ENCODE data around the gene NOTUM.
"Not testable (repeated sequence)": the region's sequence is repeated elsewhere in the genome, so short reads cannot be mapped to it uniquely, and the experiment has no call there.

Gene NOTUM

DNA sequence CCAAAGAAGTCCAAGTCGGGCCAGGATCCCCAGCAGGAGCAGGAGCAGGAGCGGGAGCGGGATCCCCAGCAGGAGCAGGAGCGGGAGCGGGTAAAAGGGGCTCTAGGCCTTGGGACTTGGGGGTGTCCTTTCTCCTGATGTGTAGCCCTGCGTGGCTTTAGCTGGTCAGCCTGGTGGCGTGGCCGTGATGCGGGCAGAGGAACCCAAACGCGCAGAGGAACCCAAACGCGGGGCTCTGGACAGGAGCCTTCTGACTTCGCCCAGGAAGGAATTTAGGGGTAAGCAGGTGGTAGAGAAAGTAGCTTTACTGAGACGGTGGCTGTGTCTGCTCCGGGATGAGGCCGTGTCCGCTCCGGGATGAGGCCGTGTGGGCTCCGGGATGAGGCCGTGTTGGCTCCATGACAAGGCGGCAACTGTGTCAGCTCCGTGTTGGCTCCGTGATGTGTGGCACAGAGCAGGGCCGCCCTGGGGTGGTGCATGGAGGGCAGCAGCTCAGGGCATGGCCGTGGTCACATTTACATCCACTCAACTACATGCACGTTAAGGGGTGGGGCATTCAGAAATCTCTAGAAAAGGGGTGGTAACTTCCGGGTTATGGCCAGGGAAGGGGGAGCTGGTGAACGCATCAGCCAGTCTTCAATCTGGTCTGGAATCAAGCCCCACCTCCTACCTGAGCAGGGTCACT, 35.9 kb upstream of the NOTUM start:
- no peak for DNase-seq (ENCODE audit: low read depth in 2 of 3, low spot score in 1 of 3)

DNA sequence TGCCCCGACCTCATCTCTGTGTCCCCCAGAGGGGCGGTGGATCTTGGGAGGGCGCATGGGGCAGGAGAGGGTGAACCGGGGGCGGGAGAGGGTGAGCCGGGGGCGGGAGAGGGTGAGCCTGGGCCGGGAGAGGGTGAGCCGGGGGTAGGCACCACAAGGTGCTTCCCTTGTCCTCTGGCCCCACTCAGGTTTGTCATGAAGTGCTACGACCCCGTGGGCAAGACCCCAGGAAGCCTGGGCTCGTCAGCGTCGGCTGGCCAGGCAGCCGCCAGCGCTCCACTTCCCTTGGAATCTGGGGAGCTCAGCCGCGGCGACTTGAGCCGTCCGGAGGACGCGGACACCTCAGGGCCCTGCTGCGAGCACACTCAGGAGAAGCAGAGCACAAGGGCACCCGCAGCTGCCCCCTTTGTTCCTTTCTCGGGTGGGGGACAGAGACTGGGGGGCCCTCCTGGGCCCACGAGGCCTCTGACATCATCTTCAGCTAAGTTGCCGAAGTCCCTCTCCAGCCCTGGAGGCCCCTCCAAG, 35.3 kb upstream of the NOTUM start:
- DNase-seq (ENCODE audit: low read depth in 2 of 3, low spot score in 1 of 3), result no peak

DNA sequence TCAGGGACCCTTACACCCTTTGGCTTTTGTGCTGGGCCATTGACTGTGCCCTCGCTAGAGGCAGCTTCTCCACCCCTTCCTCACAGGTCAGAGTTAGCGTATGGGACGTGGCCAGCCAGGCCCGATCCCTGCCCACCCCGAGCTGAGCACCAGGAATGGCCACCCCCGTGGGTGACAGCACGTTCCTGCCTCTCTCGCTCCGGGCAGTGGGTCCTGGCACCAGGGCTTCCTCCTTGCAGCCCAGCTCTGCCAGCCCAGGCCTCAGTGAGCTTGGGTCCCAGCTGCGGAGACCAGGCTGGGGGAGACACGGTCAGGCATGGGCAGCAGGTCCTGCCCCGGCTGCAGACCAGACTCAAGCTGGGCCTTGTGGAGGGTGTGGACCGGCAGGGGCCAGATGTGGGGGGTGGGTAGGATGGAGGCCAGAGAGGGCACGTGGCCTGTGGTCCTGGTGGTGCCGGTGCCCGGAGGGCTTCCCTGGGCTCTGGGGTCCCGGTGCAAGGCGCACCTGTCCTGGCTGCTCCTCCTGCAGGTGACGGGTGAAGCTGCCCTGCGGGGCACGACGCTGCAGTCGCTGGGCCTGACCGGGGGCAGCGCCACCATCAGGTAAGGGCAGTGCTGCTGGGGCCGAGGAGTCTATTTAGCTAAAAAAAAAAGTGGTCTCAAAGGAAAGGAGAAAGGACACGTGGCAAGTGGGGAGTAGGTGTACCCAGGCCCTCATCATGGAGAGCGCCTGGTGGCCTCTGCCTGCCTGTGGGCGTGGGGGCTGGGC, 34.7 kb upstream of the NOTUM start:
- no peak for DNase-seq (ENCODE audit: low read depth in 2 of 3, low spot score in 1 of 3)

DNA sequence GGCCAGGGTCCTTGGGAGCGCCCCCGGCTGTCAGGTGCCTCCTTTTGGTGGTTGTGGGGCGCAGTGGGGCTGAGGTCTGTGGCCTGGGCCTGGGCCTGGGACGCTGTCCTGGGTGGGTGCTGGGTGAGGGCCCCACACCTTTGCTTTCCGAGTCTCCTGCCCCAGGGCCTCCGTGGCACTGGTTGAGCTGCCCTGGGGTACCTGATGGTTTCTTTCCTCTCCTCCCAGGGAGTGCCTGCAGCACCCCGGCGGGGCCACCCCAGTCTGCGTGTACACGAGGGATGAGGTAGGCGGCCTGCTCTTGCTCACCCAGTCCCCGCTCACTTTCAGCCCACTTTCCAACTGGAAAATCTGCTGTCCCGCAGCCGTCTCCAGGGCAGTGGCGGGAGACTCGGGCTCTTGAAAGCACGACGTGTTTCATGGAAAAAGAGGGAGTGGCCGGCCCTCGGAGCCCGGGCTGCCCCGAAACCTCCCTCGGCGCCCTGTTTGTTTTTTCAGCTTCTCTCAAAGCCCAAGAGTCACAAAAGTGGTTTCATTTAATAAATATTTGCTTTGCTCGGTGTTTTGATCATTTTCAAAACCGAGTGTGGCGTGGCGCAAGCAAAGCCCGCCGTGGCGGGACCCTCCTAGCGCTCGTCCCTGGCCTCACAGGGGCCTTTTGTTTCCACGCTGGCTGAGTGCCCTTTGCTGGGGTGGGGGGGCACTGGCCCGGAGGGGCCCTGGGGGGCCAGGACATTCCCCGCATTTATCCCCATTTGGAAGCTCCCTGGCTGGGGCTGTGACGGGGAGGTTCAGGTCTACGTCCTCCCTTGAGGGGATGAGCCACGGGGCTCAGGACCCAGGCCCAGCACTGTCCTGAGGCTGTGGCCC, 33.8 kb upstream of the NOTUM start:
- no peak for DNase-seq (ENCODE audit: low read depth in 2 of 3, low spot score in 1 of 3)

DNA sequence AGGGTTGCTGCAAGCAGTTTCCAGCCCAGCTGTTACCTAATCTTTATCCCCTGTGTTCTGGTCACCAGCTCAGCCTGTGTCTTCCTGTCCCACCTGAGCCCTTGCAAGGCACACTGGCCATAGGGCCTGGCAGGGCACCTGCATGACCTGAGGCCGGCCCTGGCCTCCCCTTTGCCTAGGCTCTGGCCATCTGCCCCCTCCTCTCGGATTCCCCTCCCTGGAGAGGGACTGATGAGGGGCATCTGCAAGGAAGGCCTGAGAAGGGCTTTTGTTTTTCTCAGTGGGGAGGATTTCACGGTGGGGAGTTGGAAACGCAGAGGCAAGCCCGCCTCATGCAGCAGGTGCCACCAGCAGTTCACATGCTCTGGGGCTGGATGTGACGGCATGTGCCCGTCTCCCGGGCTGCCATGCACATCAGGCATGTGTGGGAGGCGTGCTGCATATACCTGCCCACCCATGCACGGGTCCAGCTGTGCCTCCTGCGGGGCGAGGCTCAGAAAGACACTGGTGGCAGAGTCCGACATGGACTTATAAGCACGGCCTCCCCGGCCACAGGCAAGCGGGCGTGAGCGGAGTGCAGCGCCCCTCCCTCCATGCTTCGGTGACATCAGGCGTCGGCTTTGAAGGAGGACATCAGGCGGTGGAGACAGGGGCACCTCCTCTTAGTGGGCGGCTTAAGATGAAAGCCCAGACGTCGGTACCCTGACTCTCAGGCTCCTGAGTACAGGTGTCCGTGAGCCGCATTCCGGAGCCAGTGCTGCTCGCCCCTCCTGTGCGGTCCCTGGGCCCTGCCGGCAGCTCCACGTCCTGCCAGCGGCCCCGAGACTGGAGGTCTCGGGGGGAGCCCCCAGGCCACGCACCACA, 33.0 kb upstream of the NOTUM start:
- no peak for DNase-seq (ENCODE audit: low read depth in 2 of 3, low spot score in 1 of 3)

DNA sequence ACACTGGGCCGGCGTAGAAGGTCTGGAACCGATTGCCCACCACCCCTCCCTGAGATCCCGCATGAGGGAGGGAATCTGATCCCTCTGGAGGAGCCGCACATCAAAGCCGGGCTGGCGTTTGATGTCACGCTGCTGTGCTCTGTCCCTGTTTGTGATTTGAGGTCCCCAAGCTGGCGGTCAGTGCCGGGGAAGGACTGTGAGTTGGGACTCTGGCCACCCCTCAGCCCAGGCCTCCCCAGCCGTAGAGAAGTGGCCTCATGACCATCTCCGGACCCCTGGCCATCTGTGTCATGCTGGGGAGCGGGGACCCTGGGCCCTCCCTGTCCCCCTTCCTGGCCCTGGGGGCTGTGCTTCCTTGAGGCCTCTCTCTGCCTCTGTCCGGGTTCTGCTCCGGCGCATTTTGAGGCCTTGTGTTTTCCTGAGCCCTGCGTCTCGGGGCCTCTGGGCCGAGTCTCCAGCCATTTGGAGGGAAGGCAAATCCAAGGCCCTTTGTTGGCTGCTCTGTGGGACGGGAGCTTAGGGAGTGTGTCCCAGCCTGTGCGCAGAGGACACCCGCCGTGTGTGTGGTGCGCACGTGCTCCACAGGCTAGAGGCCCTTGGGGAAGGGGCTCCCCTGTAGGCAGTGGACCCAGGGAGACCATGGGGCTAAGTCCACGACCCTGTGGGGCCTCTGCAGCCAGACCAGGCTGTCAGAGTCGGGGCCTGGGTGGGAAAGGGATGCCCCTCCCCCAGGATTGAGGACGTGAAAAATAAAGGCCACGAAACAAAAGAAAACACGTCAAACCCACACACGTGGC, 31.5 kb upstream of the NOTUM start:
- DNase-seq (ENCODE audit: low read depth in 2 of 3, low spot score in 1 of 3), result no peak

DNA sequence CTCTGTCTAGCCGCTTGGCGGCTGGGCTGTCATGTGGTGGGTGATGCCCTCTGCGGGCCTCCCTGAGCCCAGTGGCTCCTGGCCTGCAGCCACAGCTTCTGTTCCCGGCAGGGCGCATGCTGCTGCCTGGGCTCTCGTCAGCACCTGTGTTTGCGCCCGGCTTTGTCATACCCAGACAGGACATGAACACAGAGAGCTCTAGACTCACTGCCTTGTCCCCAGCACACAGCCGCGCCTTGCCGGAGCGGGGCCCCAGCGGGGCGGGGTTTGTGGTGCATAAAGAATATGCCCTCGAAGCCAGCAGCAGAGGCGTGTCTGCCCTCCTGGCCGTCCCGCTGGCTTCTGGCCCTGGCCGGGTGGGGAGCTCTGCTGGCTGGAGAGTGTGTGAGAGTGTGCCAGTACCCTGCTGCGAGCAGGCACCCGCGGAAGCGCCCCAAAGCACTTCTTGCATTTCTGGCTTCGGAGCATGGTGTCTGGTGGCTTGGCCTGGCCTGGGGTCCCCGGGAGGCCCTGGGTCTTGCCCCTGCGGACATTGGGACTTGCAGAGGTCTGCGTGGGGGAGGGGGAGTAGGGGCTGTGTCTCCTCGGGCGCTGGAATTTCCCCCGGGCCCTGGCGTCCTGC, 30.8 kb upstream of the NOTUM start:
- no peak for DNase-seq (ENCODE audit: low read depth in 2 of 3, low spot score in 1 of 3)

DNA sequence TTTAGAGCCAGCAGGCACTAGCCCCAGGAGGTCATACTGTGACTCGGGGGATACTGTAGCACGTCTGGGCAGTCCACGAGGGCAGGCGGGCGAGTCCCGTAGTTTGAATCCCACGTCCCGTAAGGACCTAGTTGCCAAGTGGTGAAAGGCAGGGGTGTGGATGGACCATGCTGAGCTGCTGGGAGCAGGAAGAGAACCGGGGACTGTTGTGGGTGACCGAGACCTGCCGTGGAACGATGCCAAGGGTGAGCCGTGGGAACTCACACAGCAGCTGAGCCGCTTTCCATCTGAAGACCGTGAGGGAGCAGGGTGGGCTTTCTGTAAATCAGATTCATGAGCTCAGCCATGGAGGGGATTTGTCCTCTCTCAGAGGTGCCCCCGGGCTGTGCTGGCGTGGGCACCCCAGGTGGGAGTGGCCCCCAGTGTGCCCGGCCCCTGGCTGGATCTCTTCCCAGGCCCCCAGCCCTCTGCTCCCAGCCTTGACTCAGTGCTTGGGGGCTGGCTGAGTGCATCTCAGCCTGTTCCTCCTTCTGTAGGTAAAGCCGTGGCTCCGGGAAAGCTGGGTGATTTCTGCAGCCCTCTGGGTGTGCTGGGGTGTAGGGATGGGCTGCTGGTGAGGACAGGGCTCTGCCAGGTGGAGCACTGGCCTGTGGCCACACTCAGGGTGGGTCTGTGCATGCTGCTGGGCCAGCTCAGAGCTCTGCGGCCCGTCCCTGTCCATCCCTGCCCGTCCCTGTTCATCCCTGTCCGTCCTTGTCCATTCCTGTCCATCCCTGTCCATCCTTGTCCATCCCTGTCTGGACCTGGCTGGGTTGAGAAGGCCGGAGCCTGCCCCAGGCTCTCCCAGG, 30.1 kb upstream of the NOTUM start:
- DNase-seq (ENCODE audit: low read depth in 2 of 3, low spot score in 1 of 3), result no peak

DNA sequence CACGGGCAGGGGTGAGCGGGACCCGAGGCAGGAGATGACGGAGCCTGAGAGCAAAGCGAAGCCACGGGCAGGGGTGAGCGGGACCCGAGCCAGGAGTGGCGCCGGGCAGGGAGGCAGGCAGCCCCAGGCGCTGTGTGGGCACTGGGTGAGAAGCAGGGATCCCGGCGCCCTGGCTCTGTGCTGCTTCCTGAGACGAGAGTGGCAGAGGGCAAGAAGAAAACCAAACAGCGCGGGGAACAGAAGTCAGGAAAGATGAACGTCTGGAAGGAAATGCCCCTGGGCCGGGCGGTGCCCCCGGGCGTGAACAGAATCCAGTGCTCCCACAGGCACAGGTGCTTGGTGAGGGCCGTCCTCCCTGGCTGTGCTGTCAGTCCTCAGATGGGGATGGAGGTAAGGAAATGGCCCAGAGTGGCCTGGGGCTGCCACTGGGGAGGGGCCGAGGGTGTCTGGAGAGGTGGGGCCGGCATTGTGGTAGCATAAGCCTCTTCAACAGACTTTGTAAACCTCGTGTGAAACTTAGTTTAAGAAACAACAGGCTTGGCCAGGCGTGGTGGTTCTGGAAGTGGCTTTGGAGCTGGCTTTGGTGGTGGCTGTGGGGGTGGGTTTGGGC, 26.3 kb upstream of the NOTUM start:
- no peak for DNase-seq (ENCODE audit: low read depth in 2 of 3, low spot score in 1 of 3)

DNA sequence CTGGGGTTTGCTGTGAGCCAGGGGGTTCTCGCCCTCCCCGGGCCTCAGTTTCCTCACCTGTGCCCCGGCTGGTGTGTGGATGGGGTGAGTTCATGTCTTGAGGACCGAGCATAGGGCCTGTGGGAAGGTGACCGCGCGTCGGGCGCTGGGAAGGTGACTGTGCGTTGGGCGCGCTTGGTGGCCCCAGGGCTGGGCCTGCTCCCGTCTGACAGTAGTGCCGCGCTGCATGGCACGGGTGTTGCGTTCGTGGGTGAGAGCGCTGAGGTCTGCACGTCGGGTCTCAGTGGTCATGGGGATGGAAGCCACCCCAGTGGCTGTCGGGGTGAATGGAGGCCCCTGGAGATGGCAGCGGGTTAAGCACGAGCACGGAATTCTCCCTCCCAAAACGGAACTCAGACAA, 25.6 kb upstream of the NOTUM start:
- DNase-seq (ENCODE audit: low read depth in 2 of 3, low spot score in 1 of 3), result no peak

DNA sequence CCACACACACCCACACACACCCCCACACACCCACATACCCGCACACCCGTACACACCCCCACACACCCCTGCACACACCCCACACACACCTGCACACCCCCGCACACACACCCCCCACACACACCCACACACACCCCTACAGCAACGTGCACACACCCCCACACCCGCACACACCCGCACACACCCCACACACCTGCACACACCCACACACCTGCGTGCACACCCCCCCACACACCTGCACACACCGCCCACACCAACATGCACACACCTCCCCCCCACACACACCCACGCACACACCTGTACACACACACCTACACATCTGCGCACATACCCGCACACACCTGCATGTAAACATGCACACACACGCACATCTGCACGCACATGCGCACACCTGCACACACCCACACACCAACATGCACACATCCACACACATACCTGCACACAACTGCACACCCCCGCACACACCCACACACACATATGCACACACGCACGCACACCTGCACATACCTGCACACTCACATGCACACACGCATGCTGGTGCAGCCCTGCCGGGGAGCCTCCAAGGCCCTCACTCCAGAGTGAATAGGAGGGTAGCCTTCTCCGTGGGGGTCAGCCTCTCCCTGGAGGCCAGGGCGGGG, 23.9 kb upstream of the NOTUM start:
- DNase-seq (ENCODE audit: low read depth in 2 of 3, low spot score in 1 of 3), result no peak

DNA sequence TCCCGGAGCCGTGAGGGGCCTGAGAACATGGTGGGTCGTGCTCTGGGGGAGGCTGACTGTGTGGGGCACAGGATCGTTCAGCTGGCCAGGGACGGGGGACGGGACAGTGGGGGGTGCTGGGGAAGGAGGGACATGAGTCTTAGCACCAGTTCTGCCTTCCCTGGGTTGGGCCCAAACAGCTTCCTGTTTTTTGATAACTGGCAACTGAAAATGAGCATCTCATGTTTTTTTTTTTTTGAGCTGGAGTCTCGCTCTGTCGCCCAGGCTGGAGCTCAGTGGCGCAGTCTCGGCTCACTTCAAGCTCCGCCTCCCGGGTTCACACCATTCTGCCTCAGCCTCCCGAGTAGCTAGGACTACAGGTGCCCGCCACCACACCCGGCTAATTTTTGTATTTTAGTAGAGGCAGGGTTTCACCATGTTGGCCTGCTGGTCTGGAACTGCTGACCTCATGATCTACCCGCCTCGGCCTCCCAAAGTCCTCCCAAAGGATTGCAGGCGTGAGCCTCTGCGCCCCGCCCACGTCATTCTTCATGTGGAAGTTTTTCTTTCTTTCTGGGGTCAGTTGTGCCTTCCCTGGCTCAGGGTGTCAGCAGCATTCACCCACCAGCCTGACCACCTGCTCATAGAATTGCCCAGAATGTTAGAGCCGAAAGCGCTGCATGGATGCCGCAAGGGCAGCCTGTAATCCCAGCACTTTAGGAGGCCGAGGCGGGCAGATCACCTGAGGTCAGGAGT, 22.8 kb upstream of the NOTUM start:
- no peak for DNase-seq (ENCODE audit: low read depth in 2 of 3, low spot score in 1 of 3)

DNA sequence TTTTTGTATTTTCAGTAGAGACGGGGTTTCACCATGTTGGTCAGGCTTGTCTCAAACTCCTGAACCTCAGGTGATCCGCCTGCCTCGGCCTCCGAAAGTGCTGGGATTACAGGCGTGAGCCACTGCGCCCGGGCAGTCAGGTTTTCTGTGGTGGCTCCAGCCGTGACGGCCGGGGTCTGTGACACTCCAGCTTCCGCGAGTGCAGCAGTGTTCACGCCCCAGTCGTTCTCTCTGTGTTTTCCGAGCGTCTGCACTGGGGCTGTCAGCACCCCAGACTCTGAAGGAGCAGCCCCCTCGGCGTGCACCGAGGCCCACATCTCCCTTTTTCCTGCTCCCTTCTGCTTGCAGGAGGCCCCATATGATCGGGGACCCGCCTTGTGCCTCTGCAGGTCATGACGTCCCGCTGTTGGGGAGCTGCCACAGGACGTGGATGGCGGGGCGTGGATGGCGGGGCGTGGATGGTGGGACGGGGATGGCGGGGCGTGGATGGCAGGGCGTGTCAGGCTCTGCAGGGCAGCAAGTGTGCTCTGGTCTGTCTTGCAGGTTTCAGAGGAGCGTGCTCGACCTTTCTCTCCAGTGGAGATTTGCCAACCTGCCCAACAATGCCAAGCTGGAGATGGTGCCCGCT, 22.1 kb upstream of the NOTUM start:
- DNase-seq (ENCODE audit: low read depth in 2 of 3, low spot score in 1 of 3), result no peak

DNA sequence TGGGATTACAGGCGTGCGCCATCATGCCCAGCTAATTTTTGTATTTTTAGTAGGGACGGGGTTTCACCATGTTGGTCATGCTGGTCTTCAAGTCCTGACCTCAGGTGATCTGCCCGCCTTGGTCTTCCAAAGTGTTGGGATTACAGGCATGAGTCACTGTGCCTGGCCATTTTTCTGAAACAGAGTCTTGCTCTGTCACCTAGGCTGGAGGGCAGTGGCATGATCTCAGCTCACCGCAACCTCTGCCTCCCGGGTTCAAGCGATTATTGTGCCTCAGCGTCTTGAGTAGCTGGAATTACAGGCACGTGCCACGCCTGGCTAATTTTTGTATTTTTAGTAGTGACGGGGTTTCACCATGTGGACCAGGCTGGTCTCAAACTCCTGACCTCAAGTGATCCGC, 20.5 kb upstream of the NOTUM start:
- not testable (repeated sequence) for DNase-seq (ENCODE audit: low read depth in 2 of 3, low spot score in 1 of 3)

DNA sequence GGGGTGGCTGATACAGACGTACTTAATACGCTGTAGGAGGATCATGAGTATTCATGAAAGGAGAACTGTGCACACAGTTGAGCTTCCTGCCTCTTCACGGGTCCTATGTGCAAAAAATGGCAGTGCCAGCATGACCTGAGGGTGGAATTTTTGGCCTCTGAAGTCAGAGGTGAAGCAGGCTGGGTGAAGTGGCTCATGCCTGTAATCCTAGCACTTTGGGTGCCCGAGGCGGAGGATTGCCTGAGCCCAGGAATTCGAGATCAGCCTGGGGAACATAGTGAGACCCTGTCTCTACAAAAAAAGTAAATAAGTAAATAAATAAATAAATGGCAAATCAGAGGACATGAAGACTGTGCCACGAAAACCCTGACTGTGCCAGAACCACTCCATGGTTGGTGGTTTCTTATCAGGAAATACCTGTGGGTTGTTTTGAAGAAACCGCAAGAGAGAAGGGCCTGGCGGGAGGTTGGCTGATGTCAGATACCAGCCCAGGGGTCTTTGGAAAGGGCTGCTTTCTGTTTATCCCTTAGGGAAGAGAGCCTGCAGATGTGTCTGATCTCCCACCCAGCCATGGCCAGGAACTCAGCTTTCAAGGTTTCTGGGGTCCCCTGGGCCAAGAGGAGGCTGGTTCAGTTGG, 19.8 kb upstream of the NOTUM start:
- no peak for DNase-seq (ENCODE audit: low read depth in 2 of 3, low spot score in 1 of 3)

DNA sequence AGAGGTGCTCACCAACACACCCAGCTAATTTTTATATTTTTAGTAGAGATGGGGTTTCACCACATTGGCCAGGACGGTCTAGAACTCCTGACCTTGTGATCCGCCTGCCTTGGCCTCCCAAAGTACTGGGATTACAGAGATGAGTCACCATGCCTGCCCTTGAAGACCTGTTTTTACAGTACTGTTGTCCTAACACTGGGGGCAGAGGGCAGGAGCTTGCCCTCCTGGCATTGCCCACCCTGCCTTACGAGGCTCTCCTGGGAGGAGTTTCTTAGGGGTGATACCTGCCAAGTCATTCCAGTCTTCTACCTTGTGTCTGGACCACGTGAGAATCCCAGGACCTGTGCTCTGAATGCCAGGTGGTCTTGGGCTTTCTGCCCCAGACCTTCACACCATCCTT, 19.1 kb upstream of the NOTUM start:
- no peak for DNase-seq (ENCODE audit: low read depth in 2 of 3, low spot score in 1 of 3)
